HUDEP-2 (cell line): ENCODE measurements around the gene DRC1.
"Not testable (repeated sequence)": the region's sequence is repeated elsewhere in the genome, so short reads cannot be mapped to it uniquely, and the experiment has no call there.

Source experiments
- DNase-seq, 76 experiments: peaks; one replicate each; lab custom pipeline; 2025; ENCODE audit not compliant: unreplicated experiment in 76 of 76; lab: John Stamatoyannopoulos, UW

DRC1 gene

GRCh38 chr2:26401739-26402541, at the start of gene DRC1:
Gene DRC1 (plus strand): TSS chr2:26401920. CDS start chr2:26401990, 70 bp downstream.
- DNase-seq, result no peak

GRCh38 chr2:26352892-26353291, 48.8 kb upstream of the DRC1 start:
- DNase-seq, result peak in 14 of 76 experiments; percentile 3 to 51 (median 16)

GRCh38 chr2:26354469-26354868, 47.3 kb upstream of the DRC1 start:
- DNase-seq, result not testable (repeated sequence)

GRCh38 chr2:26355038-26355995, 46.4 kb upstream of the DRC1 start:
- DNase-seq, result peak in 50 of 76 experiments; percentile 5 to 86 (median 62)

- no peak for DNase-seq
Observed at GRCh38 chr2:26356111-26356510, 45.6 kb upstream of the DRC1 start.

- DNase-seq, result no peak
Observed at GRCh38 chr2:26356771-26357170, 44.9 kb upstream of the DRC1 start.

GRCh38 chr2:26359886-26360473, 41.7 kb upstream of the DRC1 start:
- DNase-seq, result no peak

GRCh38 chr2:26363323-26363722, 38.4 kb upstream of the DRC1 start:
- DNase-seq, result peak in 6 of 76 experiments; percentile 6 to 20 (median 8)

- no peak for DNase-seq
Observed at GRCh38 chr2:26363958-26364357, 37.8 kb upstream of the DRC1 start.

- no peak for DNase-seq
Observed at GRCh38 chr2:26364669-26365068, 37.1 kb upstream of the DRC1 start.

GRCh38 chr2:26366957-26367356, 34.8 kb upstream of the DRC1 start:
- DNase-seq, result no peak

GRCh38 chr2:26369664-26370063, 32.1 kb upstream of the DRC1 start:
- DNase-seq, result not testable (repeated sequence)

- not testable (repeated sequence) for DNase-seq
Observed at GRCh38 chr2:26370909-26371308, 30.8 kb upstream of the DRC1 start.

- DNase-seq, result no peak
Observed at GRCh38 chr2:26376799-26377198, 24.9 kb upstream of the DRC1 start.

GRCh38 chr2:26380281-26380680, 21.4 kb upstream of the DRC1 start:
- peak in 7 of 76 experiments; percentile 5 to 28 (median 17) for DNase-seq

- no peak for DNase-seq
Observed at GRCh38 chr2:26382564-26382963, 19.2 kb upstream of the DRC1 start.

GRCh38 chr2:26384183-26384582, 17.5 kb upstream of the DRC1 start:
- no peak for DNase-seq

- no peak for DNase-seq
Observed at GRCh38 chr2:26384597-26384996, 17.1 kb upstream of the DRC1 start.

- DNase-seq, result no peak
Observed at GRCh38 chr2:26387189-26387588, 14.5 kb upstream of the DRC1 start.

- DNase-seq, result no peak
Observed at GRCh38 chr2:26394694-26395093, 7.0 kb upstream of the DRC1 start.

GRCh38 chr2:26395394-26395793, 6.3 kb upstream of the DRC1 start:
- no peak for DNase-seq
